WTC11 (cell line): ENCODE data around the gene IMP3. TPM values are rescaled to one million over a fixed set of nuclear protein-coding genes. Genes with fewer than 3 reads are reported as not detected.
"Not testable (repeated sequence)": the region's sequence is repeated elsewhere in the genome, so short reads cannot be mapped to it uniquely, and the experiment has no call there.

ENCODE experiments used
- ATAC-seq: fragments of 200-7000 bp; cut with Tn5 transposase; 2 replicates; pipeline ENCODE4 v1.10.0; 2021; ENCODE audit warnings: mild to moderate bottlenecking, moderate library complexity
- CTCF ChIA-PET: fragments of 300-600 bp; sonication (Branson Sonifier 250); formaldehyde crosslinking; loops from one replicate; lab custom pipeline; 2021; ENCODE audit warnings: antibody characterized with exemption; lab: Charles Lee
- POLR2A ChIA-PET: fragments of 350-600 bp; sonication (Branson Sonifier 250); formaldehyde crosslinking; loops from one replicate; lab custom pipeline; 2021; ENCODE audit warnings: antibody characterized with exemption; lab: Charles Lee
- DNase-seq: peaks from one replicate; pipeline ENCODE4 v3.0.0; 2021; ENCODE audit warnings: low spot score
- H3K27ac Mint-ChIP-seq: 2 replicates; pipeline ENCODE4 v1.8.0; 2021; ENCODE audit warnings: mixed read lengths
- H3K27me3 Mint-ChIP-seq: 2 replicates; pipeline ENCODE4 v1.8.0; 2021; ENCODE audit warnings: low read depth, mild to moderate bottlenecking, moderate library complexity, mixed read lengths
- H3K36me3 Mint-ChIP-seq: 2 replicates; pipeline ENCODE4 v1.8.0; 2021; ENCODE audit warnings: mixed read lengths
- H3K4me1 Mint-ChIP-seq: 2 replicates; pipeline ENCODE4 v1.8.0; 2022; ENCODE audit warnings: mixed read lengths
- H3K4me3 Mint-ChIP-seq: 2 replicates; pipeline ENCODE4 v1.8.0; 2021; ENCODE audit warnings: mild to moderate bottlenecking, moderate library complexity, mixed read lengths
- H3K9me3 Mint-ChIP-seq: 2 replicates; pipeline ENCODE4 v1.8.0; 2021; ENCODE audit warnings: mixed read lengths
- ATF1 ChIP-seq: sonication (generic); formaldehyde crosslinking; IDR thresholded peaks from 2 replicates; pipeline ENCODE4 v1.8.1; 2023; ENCODE audit warnings: mild to moderate bottlenecking, moderate library complexity, missing genetic modification reagents
- ATF6 ChIP-seq: sonication (generic); formaldehyde crosslinking; IDR thresholded peaks from 2 replicates; pipeline ENCODE4 v1.8.1; 2023; ENCODE audit warnings: mild to moderate bottlenecking, missing genetic modification reagents
- CREB1 ChIP-seq: sonication (generic); formaldehyde crosslinking; IDR thresholded peaks from 2 replicates; pipeline ENCODE4 v1.8.0; 2023; ENCODE audit warnings: mild to moderate bottlenecking, missing genetic modification reagents
- JAZF1 ChIP-seq: fragments of 250-450 bp; sonication (Bioruptor Pico); IDR thresholded peaks from 2 replicates; pipeline ENCODE4 v1.9.0; 2021; ENCODE audit warnings: moderate library complexity, mild to moderate bottlenecking, inconsistent platforms
- JUN ChIP-seq: sonication (generic); formaldehyde crosslinking; IDR thresholded peaks from 2 replicates; pipeline ENCODE4 v1.8.0; 2023; ENCODE audit warnings: mild to moderate bottlenecking, missing genetic modification reagents
- NFYB ChIP-seq: sonication (generic); formaldehyde crosslinking; conservative IDR thresholded peaks from 2 replicates; pipeline ENCODE4 v1.8.0; 2022; ENCODE audit warnings: low read depth, missing genetic modification reagents
- NR3C1 ChIP-seq: sonication (generic); formaldehyde crosslinking; conservative IDR thresholded peaks from 2 replicates; pipeline ENCODE4 v1.8.1; 2023; ENCODE audit warnings: low read depth, mild to moderate bottlenecking, missing genetic modification reagents
- SOX15 ChIP-seq: fragments of 250-450 bp; sonication (Bioruptor Pico); IDR thresholded peaks from 2 replicates; pipeline ENCODE4 v1.9.0; 2021; ENCODE audit warnings: mild to moderate bottlenecking
- TCF7 ChIP-seq: sonication (generic); formaldehyde crosslinking; IDR thresholded peaks from 2 replicates; pipeline ENCODE4 v1.8.0; 2022; ENCODE audit warnings: mild to moderate bottlenecking, low read depth, missing genetic modification reagents, moderate library complexity
- TEAD1 ChIP-seq: sonication (generic); formaldehyde crosslinking; IDR thresholded peaks from 2 replicates; pipeline ENCODE4 v1.8.0; 2022; ENCODE audit warnings: mild to moderate bottlenecking, missing genetic modification reagents
- TP53 ChIP-seq: sonication (generic); formaldehyde crosslinking; IDR thresholded peaks from 2 replicates; pipeline ENCODE4 v1.8.1; 2023; ENCODE audit warnings: mild to moderate bottlenecking, missing genetic modification reagents
- ZBTB21 ChIP-seq: sonication (generic); formaldehyde crosslinking; IDR thresholded peaks from 2 replicates; pipeline ENCODE4 v1.8.1; 2023; ENCODE audit warnings: mild to moderate bottlenecking, missing genetic modification reagents, borderline replicate concordance
- ZNF121 ChIP-seq: sonication (generic); formaldehyde crosslinking; IDR thresholded peaks from 2 replicates; pipeline ENCODE4 v1.8.0; 2023; ENCODE audit warnings: missing genetic modification reagents
- ZNF416 ChIP-seq: fragments of 250-450 bp; sonication (Bioruptor Pico); IDR thresholded peaks from 2 replicates; pipeline ENCODE4 v1.9.0; 2021; ENCODE audit warnings: mild to moderate bottlenecking, inconsistent platforms
- total RNA-seq: library from RNA; stranded (reverse); gene quantifications from 3 replicates; pipeline ENCODE4 v1.2.3, GENCODE V29; 2021
- TF ChIP-seq, protein P1 (sequence below): sonication (generic); formaldehyde crosslinking; conservative IDR thresholded peaks from 2 replicates; pipeline ENCODE4 v1.8.1; 2022; ENCODE audit warnings: mild to moderate bottlenecking, missing genetic modification reagents
- TF ChIP-seq, protein P2 (sequence below): sonication (generic); formaldehyde crosslinking; IDR thresholded peaks from 2 replicates; pipeline ENCODE4 v1.8.1; 2023; ENCODE audit warnings: mild to moderate bottlenecking, missing genetic modification reagents
- TF ChIP-seq, protein P3 (sequence below): sonication (generic); formaldehyde crosslinking; IDR thresholded peaks from 2 replicates; pipeline ENCODE4 v1.8.0; 2022; ENCODE audit warnings: mild to moderate bottlenecking, missing genetic modification reagents
- TF ChIP-seq, protein P4 (sequence below): sonication (generic); formaldehyde crosslinking; IDR thresholded peaks from 2 replicates; pipeline ENCODE4 v1.8.0; 2022; ENCODE audit warnings: mild to moderate bottlenecking, missing genetic modification reagents

Gene IMP3
- total RNA-seq, 1 experiment from 2014 or later = 107 TPM

DNA sequence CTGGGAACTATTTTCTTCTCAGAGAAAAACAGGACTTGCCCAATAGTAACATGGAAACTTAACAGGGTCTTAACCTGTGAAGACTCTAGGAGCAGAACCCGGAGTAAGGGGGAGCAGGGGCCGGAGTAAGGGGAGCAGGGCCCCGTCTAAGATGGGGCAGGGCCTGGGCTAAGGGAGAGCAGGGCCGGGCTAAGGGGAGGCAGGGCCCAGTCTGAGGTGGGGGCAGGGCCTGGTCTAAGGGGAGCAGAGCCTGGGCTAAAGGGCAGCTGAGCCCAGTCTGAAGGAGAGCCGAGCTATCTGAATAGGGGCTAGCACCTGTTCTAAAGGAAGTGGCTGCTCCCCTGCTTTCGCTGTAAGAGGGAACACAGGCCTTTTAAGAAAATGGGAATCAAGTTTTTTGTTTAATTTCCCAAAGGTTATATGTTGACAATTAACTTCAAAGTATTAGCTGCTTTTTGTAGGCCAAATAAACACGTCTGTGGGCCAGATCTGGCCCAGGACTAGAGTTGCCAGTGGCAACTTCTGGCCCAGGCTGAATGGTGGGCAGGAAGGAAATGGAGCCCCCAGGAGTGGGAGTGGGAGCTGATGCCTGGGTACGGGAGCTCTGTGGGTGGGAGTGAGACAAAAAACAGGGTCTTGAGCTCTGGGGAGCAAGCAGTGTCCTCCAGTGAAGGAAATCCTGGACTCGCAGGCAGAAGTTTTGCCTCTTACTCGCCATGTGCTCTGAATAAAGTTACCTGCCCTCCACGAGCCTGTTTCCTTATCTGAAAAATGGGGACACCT lies 40.2 kb upstream of the IMP3 start:
- peak overlapping the region; percentile 49; the same call in 1 of the 2 replicates for H3K27ac Mint-ChIP-seq
- H3K27me3 Mint-ChIP-seq = 0 out of 2 replicates have a peak, but pooled peaks cover 2% of the 10 kb centered on the region
- H3K9me3 Mint-ChIP-seq = no peaks in the 10 kb centered on the region
- no peak overlapping the region for H3K4me3 Mint-ChIP-seq
- CTCF ChIA-PET = interaction anchor here (0.9 to 2.4 kb wide), 4 partner anchors 33 to 312 kb away, joined by 3 to 16 read pairs (median 4); partner anchors contain the start of genes MAN2C1 and SNX33
- peak; percentile 64 for ATAC-seq
- POLR2A ChIA-PET = interaction anchor here (0.8 to 3.8 kb wide), 3 partner anchors 33 to 55 kb away, joined by 4 to 14 read pairs (median 6); partner anchors contain the start of genes IMP3, SNUPN and SNX33
- H3K4me1 Mint-ChIP-seq = peaks cover 30% of the 10 kb centered on the region
- DNase-seq = peak; percentile 44
- TF ChIP-seq NR3C1 (CRISPR knock-in tag) (no peak), JUN (CRISPR knock-in tag) (no peak), TP53 (CRISPR knock-in tag) (no peak), ZBTB21 (CRISPR knock-in tag) (no peak), TCF7 (CRISPR knock-in tag) (no peak), ATF6 (CRISPR knock-in tag) (no peak), SOX15 (CRISPR knock-in tag) (no peak), CREB1 (CRISPR knock-in tag) (no peak)
- no peaks in the 10 kb centered on the region for H3K36me3 Mint-ChIP-seq

GRCh38 chr15:75678324-75678690 lies 38.3 kb upstream of the IMP3 start:
- not testable (repeated sequence) for H3K9me3 Mint-ChIP-seq, H3K36me3 Mint-ChIP-seq, H3K27me3 Mint-ChIP-seq, ATAC-seq, H3K4me3 Mint-ChIP-seq, H3K27ac Mint-ChIP-seq, DNase-seq
- POLR2A ChIA-PET = interaction anchor here (1.1 to 3.8 kb wide), 2 partner anchors 31 to 38 kb away, joined by 4 to 14 read pairs; partner anchors contain the start of genes IMP3 and SNX33
- TF ChIP-seq ZNF121 (CRISPR knock-in tag) = peak; percentile 81
- H3K4me1 Mint-ChIP-seq = peaks cover 22% of the 10 kb centered on the region
- CTCF ChIA-PET = interaction anchor here (0.6 to 0.9 kb wide), 2 partner anchors 8 to 146 kb away, joined by 3 read pairs; no protein-coding TSS in a partner anchor

DNA sequence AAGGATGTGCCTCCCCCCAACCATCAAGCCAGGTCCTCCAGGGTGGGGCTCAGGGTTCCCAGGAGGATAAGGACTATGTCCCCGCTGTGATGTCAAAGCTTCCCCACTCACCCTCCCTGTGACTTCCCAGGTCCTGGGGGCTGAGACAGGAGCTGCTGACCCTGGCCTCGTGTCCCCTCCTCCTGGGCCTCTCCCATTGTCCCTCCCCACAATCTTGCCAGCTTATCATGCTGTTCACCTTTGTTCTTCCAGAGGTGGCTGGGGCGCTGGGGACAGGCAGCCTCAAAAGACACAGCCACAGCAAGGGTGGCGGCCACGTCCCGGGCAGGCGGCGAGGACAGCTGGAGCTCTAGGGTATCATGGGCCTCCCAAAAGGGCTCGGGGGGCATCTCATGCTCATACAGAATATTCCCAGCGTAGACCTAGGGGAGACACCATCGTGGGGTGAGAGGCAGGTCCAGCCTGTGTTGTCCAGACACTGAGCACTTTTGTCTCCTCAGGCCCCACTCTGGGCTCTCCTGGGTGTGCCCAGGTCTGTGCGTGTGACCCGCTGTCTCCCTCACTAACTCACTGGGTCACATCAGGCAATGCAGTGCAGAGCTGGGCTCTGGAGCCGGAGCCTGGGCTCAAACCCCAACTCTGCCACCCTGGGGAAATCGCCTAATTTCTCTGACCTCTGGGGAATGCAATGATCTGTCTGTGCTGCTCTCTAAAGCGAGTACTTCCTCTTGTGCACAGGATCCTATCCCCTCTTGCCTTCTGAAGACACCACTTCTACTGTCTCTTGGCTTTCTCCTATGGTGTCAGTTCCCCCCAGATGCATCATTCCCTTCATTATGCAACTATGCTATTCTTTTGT lies 37.7 kb upstream of the IMP3 start:
- Mint-ChIP-seq H3K4me3 (no peak overlapping the region), H3K27me3 (no peaks in the 10 kb centered on the region), H3K36me3 (no peaks in the 10 kb centered on the region), H3K4me1 (peaks cover 26% of the 10 kb centered on the region), H3K27ac (no peak overlapping the region), H3K9me3 (no peaks in the 10 kb centered on the region)
- DNase-seq (no peak), ATAC-seq (no peak)
- TF ChIP-seq JAZF1 (CRISPR knock-in tag) (no peak), NFYB (no peak)
- TF ChIP-seq, protein P1, sequence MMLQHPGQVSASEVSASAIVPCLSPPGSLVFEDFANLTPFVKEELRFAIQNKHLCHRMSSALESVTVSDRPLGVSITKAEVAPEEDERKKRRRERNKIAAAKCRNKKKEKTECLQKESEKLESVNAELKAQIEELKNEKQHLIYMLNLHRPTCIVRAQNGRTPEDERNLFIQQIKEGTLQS (CRISPR knock-in tag) = no peak
- ChIA-PET CTCF (interaction anchor here (0.6 to 1.9 kb wide), 3 partner anchors 9 to 39 kb away, joined by 3 to 7 read pairs (median 4); no protein-coding TSS in a partner anchor), POLR2A (interaction anchor here (1.4 to 3.8 kb wide), 2 partner anchors 37 to 38 kb away, joined by 4 to 14 read pairs; partner anchors contain the start of gene IMP3)

- DNase-seq = no peak
- Mint-ChIP-seq H3K27ac (no peak overlapping the region), H3K4me1 (peaks cover 35% of the 10 kb centered on the region), H3K36me3 (no peaks in the 10 kb centered on the region), H3K9me3 (no peaks in the 10 kb centered on the region), H3K27me3 (no peaks in the 10 kb centered on the region), H3K4me3 (no peak overlapping the region)
- ATAC-seq = no peak
- CTCF ChIA-PET = interaction anchor here (1.9 kb wide), 1 partner anchor 10 kb away, joined by 7 read pairs; no protein-coding TSS in a partner anchor
- POLR2A ChIA-PET = interaction anchor here (1.4 kb wide), 1 partner anchor 37 kb away, joined by 4 read pairs; the partner anchor contains the start of gene IMP3
- TF ChIP-seq, protein P2, sequence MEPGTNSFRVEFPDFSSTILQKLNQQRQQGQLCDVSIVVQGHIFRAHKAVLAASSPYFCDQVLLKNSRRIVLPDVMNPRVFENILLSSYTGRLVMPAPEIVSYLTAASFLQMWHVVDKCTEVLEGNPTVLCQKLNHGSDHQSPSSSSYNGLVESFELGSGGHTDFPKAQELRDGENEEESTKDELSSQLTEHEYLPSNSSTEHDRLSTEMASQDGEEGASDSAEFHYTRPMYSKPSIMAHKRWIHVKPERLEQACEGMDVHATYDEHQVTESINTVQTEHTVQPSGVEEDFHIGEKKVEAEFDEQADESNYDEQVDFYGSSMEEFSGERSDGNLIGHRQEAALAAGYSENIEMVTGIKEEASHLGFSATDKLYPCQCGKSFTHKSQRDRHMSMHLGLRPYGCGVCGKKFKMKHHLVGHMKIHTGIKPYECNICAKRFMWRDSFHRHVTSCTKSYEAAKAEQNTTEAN (CRISPR knock-in tag) = no peak
- TF ChIP-seq TEAD1 (CRISPR knock-in tag) (no peak), ATF1 (CRISPR knock-in tag) (no peak), ZNF416 (CRISPR knock-in tag) (no peak)
- TF ChIP-seq, protein P3, sequence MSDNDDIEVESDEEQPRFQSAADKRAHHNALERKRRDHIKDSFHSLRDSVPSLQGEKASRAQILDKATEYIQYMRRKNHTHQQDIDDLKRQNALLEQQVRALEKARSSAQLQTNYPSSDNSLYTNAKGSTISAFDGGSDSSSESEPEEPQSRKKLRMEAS (CRISPR knock-in tag) = no peak
- TF ChIP-seq, protein P4, sequence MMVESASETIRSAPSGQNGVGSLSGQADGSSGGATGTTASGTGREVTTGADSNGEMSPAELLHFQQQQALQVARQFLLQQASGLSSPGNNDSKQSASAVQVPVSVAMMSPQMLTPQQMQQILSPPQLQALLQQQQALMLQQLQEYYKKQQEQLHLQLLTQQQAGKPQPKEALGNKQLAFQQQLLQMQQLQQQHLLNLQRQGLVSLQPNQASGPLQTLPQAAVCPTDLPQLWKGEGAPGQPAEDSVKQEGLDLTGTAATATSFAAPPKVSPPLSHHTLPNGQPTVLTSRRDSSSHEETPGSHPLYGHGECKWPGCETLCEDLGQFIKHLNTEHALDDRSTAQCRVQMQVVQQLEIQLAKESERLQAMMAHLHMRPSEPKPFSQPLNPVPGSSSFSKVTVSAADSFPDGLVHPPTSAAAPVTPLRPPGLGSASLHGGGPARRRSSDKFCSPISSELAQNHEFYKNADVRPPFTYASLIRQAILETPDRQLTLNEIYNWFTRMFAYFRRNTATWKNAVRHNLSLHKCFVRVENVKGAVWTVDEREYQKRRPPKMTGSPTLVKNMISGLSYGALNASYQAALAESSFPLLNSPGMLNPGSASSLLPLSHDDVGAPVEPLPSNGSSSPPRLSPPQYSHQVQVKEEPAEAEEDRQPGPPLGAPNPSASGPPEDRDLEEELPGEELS (CRISPR knock-in tag) = no peak
Observed at GRCh38 chr15:75676688-75677464, 36.9 kb upstream of the IMP3 start.
